Measurements from ENCODE around the gene SRC.

DNA sequence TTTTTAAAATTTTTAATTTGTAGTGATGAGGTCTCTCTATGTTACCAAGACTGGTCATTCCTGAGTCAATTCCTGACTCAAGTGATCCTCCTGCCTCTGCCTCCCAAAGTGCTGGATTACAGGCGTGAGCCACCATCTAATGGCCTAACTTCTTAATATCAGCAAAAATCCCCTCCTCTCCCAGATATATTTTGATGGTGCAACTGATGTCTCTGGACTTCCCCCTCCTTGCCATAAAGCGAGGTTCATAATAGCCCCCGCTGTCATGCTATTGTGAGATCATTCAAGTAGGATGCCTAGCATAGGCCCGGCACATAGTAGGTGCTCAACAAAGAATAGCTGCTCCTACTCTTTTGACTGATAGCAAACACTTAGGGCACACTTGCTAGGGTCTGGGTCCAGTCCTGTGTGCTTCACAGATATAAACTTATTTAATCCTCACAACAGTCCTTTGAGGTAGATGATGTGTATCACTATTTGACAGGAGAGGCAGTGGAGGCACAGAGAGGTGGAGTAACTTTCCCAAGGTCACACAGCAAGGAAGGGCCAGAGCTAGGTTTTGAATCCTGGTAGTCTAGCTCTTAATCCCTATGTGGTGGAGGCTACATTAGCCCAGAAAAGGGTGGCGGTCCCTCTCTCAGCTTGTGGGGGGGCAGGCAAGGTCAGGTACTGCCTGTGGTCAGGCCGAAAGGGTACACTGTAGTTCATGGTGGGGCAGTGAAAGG lies 14.6 kb downstream of the SRC start:
- TF ChIP-seq, protein P1, sequence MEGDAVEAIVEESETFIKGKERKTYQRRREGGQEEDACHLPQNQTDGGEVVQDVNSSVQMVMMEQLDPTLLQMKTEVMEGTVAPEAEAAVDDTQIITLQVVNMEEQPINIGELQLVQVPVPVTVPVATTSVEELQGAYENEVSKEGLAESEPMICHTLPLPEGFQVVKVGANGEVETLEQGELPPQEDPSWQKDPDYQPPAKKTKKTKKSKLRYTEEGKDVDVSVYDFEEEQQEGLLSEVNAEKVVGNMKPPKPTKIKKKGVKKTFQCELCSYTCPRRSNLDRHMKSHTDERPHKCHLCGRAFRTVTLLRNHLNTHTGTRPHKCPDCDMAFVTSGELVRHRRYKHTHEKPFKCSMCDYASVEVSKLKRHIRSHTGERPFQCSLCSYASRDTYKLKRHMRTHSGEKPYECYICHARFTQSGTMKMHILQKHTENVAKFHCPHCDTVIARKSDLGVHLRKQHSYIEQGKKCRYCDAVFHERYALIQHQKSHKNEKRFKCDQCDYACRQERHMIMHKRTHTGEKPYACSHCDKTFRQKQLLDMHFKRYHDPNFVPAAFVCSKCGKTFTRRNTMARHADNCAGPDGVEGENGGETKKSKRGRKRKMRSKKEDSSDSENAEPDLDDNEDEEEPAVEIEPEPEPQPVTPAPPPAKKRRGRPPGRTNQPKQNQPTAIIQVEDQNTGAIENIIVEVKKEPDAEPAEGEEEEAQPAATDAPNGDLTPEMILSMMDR (IDR thresholded peaks at IDR 0.05) = no peak
- TF ChIP-seq POLR2A (IDR thresholded peaks at IDR 0.05) = no peak

All from tibial nerve (tissue), 3 donors.